Esophagus squamous epithelium (tissue), 4 donors: ENCODE data around the gene SYTL3.
"Not testable (repeated sequence)": the region's sequence is repeated elsewhere in the genome, so short reads cannot be mapped to it uniquely, and the experiment has no call there.

Source experiments
- POLR2A ChIP-seq, 4 donors: fragments of 450-650 bp; IDR thresholded peaks; one replicate each; pipeline ENCODE4 v1.6.1; 2017; ENCODE audit warnings: antibody characterized with exemption in 4 of 4, mild to moderate bottlenecking in 4 of 4, moderate library complexity in 3 of 4
- TF ChIP-seq, protein P1 (sequence below), 6 experiments: fragments of 450-650 bp in 4 of 6; fragments of 200-600 bp in 2 of 6; sonication (generic) in 2 of 6; IDR thresholded peaks; one replicate each; pipeline ENCODE4 v1.5.1; 2016 to 2019; ENCODE audit warnings: antibody characterized with exemption in 6 of 6, mild to moderate bottlenecking in 4 of 6, moderate library complexity in 4 of 6

DNA sequence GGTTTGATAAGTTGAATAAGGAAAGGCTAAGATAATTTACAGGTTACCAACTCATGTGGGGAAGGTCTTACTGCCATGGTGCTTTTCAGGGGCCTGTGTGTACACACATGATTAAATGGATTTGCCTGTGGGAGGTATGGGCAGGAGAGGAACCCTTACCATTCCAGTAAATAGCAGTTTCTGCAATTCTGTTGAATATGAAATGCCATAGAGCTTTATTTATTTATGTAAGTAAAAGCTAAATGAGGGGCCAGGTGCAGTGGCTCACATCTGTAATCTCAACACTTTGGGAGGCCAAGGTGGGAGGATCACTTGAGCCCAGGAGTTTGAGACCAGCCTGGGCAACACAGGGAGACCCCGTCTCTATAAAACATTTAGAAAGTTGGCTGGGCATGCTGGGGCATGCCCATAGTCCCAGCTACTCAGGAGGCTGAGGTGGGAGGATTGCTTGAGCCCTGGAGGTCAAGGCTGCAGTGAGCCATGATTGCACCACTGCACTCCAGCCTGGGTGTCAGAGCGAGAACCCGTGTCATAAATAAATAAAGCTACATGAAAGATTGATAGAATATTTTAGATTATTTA is 17.2 kb upstream of the SYTL3 start:
- TF ChIP-seq POLR2A (IDR thresholded peaks at IDR 0.05) = not testable (repeated sequence)
- TF ChIP-seq, protein P1, sequence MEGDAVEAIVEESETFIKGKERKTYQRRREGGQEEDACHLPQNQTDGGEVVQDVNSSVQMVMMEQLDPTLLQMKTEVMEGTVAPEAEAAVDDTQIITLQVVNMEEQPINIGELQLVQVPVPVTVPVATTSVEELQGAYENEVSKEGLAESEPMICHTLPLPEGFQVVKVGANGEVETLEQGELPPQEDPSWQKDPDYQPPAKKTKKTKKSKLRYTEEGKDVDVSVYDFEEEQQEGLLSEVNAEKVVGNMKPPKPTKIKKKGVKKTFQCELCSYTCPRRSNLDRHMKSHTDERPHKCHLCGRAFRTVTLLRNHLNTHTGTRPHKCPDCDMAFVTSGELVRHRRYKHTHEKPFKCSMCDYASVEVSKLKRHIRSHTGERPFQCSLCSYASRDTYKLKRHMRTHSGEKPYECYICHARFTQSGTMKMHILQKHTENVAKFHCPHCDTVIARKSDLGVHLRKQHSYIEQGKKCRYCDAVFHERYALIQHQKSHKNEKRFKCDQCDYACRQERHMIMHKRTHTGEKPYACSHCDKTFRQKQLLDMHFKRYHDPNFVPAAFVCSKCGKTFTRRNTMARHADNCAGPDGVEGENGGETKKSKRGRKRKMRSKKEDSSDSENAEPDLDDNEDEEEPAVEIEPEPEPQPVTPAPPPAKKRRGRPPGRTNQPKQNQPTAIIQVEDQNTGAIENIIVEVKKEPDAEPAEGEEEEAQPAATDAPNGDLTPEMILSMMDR (IDR thresholded peaks at IDR 0.05) = not testable (repeated sequence)
